ENCODE data around the gene SLC44A5.

DNA sequence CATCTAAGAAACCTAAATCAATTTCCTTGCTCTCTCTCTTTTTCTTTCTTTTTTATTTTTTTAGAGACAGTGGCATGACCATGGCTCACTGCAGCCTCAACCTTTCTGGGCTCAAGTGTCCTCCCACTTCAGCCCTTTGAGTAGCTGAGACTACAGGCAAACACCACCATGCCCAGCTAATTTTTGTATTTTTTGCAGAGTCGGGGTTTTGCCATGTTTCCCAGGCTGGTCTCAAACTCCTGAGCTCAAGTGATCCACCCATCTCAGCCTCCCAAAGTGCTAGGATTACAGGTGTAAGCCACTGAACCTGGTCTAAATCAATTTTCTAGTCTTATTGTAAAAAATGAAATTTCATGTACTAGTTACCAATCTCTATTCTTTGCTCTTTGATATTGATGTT, 367.8 kb downstream of the SLC44A5 start:
- TF ChIP-seq CTCF (conservative IDR thresholded peaks at IDR 0.05; ENCODE audit: low read length) (no peak), EZH2phosphoT487 (IDR thresholded peaks at IDR 0.05; ENCODE audit: borderline replicate concordance) (no peak)
